Activated T-cell treated with anti-CD3 and anti-CD28 coated beads for 4 hours (primary cell): Measurements from ENCODE around the gene PDCD11.

Source experiments
- DNase-seq: peaks from one replicate; pipeline ENCODE4 v3.0.0-alpha.2; 2020

PDCD11 gene

GRCh38 chr10:103419101-103419500 lies 22.7 kb downstream of the PDCD11 start:
- DNase-seq = no peak

DNA sequence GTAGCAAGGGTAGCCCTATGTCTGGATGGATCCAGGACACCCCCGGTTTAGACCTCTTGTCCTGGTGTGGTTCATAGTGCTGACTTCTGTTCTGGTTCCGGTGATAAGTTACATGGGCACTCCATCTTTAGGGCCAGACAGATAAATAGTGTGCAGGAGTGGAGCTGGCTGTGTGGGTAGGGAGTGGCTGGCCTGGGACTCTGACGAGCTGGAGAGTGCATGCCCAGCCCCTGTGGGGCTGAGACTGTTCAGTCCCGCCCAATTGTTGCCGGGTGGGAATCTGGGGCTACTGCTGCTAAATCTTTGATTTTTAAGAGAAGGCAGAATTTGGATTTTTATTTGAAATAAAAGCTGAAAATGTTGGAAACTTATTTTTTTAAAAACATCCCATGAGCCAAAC lies 27.3 kb downstream of the PDCD11 start:
- no peak for DNase-seq

DNA sequence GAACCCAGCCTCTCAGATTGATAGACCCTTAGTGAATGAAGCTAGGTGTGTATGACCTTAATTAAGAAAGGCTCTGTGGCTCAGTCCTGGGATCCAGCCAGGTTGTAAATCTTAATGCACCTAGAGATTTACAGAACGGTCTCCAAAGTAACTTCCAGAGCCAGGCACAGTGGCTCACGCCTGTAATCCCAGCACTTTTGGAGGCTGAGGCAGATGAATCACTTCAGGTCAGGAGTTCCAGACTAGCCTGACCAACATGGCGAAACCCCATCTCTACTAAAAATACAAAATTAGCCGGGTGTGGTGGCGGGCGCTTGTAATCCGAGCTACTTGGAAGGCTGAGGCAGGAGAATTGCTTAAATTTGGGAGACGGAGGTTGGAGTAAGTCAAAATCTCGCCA lies 31.4 kb downstream of the PDCD11 start:
- no peak for DNase-seq

DNA sequence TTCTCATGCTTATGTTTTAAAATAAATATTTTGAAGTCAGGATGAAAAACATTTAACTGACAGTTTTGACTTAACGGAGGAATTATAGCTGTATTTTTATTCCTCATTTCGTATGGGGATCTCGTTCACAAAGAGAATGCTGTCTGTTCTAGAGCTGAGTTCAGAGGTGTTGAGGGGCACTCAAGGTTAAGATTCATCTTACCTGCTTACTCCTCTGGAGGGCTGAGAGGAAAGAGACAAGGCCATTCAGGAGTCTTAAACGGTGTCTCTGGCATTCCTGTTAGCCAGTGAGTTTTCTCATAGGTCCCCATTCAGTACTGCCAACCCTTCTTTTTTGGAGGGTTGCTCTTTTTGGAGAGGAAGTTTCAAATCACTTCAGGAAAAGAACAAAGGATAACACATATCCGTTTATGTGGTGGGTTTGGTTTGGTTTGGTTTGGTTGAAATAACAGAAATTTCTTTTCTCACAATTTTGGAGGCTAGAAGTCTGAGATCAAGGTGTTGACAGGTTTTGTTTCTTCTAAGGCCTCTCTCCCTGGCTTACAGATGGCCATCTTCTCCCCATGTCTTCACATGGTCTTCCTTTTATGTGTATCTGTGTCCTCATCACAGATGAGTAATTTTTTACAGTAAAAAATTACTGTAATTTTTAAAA lies 32.7 kb downstream of the PDCD11 start:
- DNase-seq = no peak

DNA sequence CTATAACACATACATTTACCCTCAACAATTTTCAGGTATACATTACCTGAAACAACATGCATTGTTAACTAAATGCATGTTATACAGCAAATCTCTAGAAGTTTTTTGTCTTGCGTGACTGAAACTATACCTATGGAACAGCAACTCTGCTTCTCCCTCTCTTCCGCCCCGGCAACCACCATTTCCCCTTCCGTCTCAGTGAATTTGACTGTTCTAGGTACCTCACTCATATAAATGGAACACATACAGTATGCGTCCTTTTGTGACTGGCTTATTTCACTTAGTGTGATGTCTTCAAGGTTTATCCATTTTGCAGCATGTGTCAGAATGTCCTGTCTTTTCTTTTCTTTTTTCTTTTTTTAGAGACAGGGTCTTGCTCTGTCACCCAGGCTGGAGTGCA lies 33.2 kb downstream of the PDCD11 start:
- DNase-seq = no peak

DNA sequence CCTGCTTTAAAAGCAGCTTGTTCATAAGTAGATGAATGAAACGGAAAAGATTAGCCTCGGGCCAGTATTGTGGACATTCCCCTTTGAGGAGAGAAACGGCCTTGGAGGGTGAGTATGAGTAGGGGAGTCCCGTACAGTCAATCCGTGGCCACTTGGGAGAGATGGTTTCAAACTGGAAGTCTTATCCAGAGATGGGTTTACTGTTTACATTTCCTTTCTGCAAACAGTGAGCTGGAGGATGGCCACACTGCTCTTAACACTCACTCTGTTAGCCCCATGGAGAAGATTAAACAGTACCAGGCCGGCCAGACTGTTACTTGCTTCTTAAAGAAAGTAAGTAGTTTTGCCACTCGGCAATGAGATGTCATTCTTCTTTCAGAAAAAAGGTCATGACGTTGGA lies 35.5 kb downstream of the PDCD11 start:
- DNase-seq = no peak

DNA sequence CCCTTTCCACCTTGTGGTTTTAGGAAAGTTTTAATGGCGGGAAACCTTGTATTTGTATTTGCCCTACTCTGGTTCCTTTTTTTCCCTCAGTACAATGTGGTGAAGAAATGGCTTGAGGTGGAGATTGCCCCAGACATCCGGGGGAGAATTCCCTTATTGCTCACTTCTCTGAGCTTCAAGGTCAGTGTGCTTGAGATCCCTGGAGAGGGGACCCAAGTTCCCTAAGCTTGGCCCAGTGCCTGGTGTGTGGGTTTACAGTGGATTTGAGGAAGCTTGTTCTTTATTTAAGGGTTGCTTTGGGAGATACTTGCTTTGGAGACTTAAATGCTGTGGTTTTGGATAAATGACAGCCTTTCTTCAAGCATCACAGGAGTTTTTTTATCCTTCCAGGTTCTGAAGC lies 37.4 kb downstream of the PDCD11 start:
- DNase-seq = no peak

- no peak for DNase-seq
These were observed 43.4 kb downstream of the PDCD11 start for GRCh38 chr10:103439776-103440175.

DNA sequence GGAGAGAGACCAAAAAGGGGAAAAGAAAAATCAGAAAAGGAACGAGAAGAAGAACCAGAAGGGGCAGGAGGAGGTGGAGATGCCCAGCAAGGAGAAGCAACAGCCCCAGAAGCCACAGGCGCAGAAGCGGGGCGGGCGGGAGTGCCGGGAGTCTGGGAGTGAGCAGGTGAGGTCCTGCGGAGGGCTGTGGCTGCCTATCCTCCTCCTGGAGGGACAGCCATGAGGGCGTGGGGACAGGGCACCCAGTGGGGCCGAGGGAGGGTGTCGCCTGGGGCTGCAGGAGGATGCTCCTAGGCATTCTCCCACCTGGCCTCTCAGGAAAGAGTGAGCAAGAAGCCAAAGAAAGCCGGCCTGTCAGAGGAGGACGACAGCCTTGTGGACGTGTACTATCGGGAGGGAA lies 44.0 kb downstream of the PDCD11 start:
- DNase-seq = no peak

DNA sequence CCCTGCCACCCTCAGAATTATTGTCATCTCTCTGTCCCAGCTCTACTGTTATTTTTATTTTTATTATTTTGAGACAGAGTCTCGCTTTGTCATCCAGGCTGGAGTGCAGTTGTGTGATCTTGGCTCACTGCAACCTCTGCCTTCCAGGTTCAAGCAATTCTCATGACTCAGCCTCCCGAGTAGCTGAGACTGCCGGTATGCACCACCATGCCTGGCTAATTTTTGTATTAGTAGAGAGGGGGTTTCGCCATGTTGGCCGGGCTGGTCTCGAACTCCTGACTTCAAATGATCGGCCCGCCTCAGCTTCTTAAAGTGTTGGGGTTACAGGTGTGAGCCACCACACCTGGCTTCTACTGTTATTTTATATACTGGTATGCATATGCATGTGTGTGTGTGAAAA lies 44.8 kb downstream of the PDCD11 start:
- DNase-seq = no peak

DNA sequence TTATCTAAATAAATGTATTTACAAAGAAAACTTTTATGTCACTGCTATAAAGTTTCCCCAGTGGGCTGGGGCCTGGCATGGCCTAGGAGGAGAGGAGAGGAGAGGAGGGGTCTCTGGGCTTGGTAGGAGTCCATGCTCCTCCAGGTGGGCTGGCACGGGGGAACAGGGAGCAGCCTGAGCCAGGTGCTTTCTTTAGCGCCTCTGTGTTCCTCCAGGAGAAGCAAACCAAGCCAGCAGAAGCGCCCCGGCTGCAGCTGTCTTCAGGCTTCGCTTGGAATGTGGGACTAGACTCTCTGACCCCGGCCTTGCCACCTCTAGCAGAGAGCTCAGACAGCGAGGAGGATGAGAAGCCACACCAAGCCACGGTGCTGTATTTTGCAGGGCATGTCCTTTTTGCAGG lies 45.2 kb downstream of the PDCD11 start:
- DNase-seq = no peak

- no peak for DNase-seq
These were observed 45.6 kb downstream of the PDCD11 start for GRCh38 chr10:103442031-103442461.

GRCh38 chr10:103443475-103444185 lies 47.2 kb downstream of the PDCD11 start:
- DNase-seq = no peak

DNA sequence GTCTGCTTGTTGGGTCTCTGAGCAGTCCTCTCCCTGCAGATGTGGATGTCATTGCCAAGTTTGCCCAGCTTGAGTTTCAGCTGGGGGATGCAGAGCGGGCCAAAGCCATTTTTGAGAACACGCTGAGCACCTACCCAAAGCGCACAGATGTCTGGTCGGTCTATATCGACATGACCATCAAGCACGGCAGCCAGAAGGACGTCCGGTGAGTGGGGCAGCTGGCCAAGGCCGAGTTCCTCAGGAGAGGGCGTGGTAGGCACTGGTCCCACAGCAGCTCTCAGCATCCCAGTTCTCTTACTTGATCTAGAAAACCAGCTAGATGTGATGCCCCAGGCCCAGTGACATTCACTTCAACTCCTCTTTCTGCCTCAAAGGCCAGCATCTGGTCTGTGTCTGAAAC lies 48.1 kb downstream of the PDCD11 start:
- DNase-seq = no peak

DNA sequence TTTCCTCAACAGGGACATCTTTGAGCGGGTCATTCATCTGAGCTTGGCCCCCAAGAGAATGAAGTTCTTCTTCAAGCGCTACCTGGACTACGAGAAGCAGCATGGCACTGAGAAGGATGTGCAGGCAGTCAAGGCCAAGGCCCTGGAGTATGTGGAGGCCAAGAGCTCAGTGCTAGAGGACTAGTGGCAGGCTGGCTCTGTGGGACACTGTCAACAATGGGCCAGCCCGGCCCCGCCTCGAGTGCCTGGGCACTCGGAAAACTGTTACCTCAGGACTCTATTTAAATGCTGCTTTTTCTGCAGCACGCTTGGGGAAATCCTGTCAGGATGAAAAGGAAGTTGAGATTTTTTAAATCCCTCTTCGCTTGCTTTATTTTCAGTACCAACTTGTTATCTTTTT lies 48.9 kb downstream of the PDCD11 start:
- DNase-seq = no peak

DNA sequence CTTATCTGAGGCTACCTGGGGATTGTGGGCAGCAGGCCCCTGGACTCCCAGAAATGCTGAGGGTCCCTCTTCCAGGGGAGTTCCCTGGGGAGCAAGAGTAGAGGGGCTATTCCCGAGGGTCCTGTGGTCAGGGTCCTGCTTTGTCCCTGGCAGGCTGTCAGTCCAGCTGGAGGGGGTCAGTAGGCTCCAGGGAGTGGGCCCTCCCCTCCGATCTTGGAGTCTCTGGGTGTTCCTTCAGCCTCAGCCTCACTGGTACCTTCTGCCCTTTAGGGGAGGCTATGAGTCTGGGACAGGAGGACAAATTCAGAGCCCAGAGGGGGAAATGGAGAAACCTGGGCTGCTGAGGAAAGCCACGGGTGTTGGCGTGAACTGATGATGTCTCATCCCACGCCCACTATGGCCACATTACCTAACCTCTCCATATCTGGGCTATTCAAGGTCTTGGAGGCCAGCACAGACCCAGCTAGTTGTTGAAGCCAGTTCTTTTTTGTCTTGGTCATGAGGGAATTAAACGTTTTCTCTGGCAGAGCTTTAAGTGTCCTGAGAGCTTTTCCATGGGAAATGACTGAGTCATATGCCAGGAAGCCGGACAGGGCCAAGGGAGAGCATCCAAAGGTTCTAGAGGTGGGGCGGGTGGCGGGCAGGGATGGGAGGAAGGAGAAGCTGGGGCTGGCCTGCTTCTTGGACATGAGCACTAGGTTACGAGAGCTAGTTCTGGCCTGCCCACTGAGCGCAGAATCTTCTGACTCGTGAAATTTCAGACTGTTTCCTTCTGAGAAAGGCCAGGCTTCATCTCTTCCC lies 49.5 kb downstream of the PDCD11 start:
- DNase-seq = no peak

GRCh38 chr10:103447187-103447586 lies 50.8 kb downstream of the PDCD11 start:
- no peak for DNase-seq

DNA sequence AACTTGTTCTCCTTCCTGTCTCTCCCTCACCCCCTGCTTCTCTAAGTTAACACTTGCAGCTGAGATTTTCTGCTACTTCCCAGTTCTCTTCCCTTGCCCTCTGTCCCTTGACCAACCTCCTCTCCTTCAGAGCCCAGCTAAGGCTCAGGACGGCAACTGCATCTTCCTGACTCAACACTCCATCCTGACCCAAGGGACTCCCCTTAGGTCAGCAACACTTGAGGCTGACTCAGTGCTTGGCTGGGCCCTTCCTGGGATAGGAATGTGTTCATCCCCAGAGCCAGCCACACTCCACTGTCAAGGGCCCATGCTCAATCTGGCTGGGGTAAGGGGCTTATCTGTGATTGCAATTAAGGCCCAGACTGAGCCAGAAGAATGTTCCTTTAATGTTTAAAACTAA lies 52.3 kb downstream of the PDCD11 start:
- no peak for DNase-seq

- DNase-seq = no peak
These were observed 53.0 kb downstream of the PDCD11 start for GRCh38 chr10:103449208-103450144.

DNA sequence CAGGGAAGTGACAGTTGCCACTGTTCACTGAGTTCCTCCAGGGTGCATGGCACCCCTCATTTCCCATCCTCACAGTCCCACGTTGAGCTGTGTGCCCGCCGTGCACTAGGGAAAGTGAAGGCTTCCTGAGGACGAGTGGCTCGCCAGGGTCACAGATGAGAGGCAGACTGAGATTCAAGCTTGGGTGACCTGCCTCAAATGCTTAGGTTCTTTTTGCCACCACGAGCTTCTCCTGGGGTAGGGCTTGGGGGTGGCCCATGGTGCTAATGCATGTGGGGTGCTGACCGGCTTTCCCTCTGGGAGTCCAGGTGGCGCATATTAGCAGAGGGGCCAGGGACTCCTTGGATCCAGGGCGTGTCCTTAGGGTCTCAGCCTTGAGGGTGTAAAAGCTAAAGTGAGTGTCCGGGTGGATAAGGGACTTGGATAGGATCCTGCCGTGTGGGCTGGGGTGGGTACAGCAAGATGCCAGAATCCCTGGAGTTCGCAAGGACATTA lies 53.8 kb downstream of the PDCD11 start:
- DNase-seq = no peak

GRCh38 chr10:103451091-103451813 lies 54.8 kb downstream of the PDCD11 start:
- no peak for DNase-seq
